HepG2 (cell line): ENCODE measurements around the gene WNT5B. TPM values are rescaled to one million over a fixed set of nuclear protein-coding genes. Genes with fewer than 3 reads are reported as not detected.

Experiments used
- DRAP1 ChIP-seq: IDR thresholded peaks from 2 replicates; pipeline ENCODE4 v1.6.1; 2016; ENCODE audit warnings: missing genetic modification reagents, missing compliant biosample characterization
- GATA4 ChIP-seq: sonication (generic); IDR thresholded peaks from 2 replicates; pipeline ENCODE4 v1.6.1; 2016; ENCODE audit warnings: antibody characterized with exemption, low read depth, borderline replicate concordance
- HMGXB4 ChIP-seq, 2 experiments: sonication (generic) in 1 of 2; formaldehyde crosslinking in 1 of 2; IDR thresholded peaks; 2 replicates each; pipeline versions ENCODE4 v1.4.0 to v1.6.1; 2018 to 2020; ENCODE audit warnings: missing genetic modification reagents in 2 of 2, borderline replicate concordance in 1 of 2, low read depth in 1 of 2, mild to moderate bottlenecking in 1 of 2, missing biosample characterization in 1 of 2
- KMT2A ChIP-seq: sonication (generic); formaldehyde crosslinking; IDR thresholded peaks from 2 replicates; pipeline ENCODE4 v1.4.0; 2020; ENCODE audit warnings: missing genetic modification reagents
- MTA3 ChIP-seq: sonication (generic); formaldehyde crosslinking; IDR thresholded peaks from 2 replicates; pipeline ENCODE4 v1.4.0; 2020; ENCODE audit warnings: missing genetic modification reagents
- NR2F1 ChIP-seq, 2 experiments: fragments of 450-650 bp in 1 of 2; formaldehyde crosslinking in 1 of 2; IDR thresholded peaks; 2 replicates each; pipeline versions ENCODE4 v1.5.0 to v1.6.1; 2016 to 2020; ENCODE audit warnings: mild to moderate bottlenecking in 1 of 2, missing compliant biosample characterization in 1 of 2, missing genetic modification reagents in 1 of 2, moderate library complexity in 1 of 2
- PREB ChIP-seq: sonication (generic); formaldehyde crosslinking; IDR thresholded peaks from 2 replicates; pipeline ENCODE4 v1.4.0; 2020; ENCODE audit warnings: missing genetic modification reagents
- RXRB ChIP-seq: IDR thresholded peaks from 2 replicates; pipeline ENCODE4 v1.6.1; 2016; ENCODE audit warnings: borderline replicate concordance, missing genetic modification reagents, missing compliant biosample characterization
- TBX2 ChIP-seq: sonication (generic); formaldehyde crosslinking; IDR thresholded peaks from 2 replicates; pipeline ENCODE4 v1.5.0; 2020; ENCODE audit warnings: missing genetic modification reagents, mild to moderate bottlenecking, borderline replicate concordance
- ZBTB44 ChIP-seq: sonication (generic); formaldehyde crosslinking; IDR thresholded peaks from 2 replicates; pipeline ENCODE4 v1.4.0; 2020; ENCODE audit warnings: missing genetic modification reagents
- ZNF432 ChIP-seq: sonication (generic); formaldehyde crosslinking; IDR thresholded peaks from 2 replicates; pipeline ENCODE4 v1.5.0; 2020; ENCODE audit warnings: missing genetic modification reagents, mild to moderate bottlenecking, borderline replicate concordance
- ZNF44 ChIP-seq: sonication (generic); formaldehyde crosslinking; IDR thresholded peaks from 2 replicates; pipeline ENCODE4 v1.5.1; 2020; ENCODE audit warnings: mild to moderate bottlenecking, missing genetic modification reagents
- ZNF451 ChIP-seq: sonication (generic); formaldehyde crosslinking; IDR thresholded peaks from 2 replicates; pipeline ENCODE4 v1.5.0; 2020; ENCODE audit warnings: mild to moderate bottlenecking, missing genetic modification reagents
- ZNF746 ChIP-seq: sonication (generic); formaldehyde crosslinking; IDR thresholded peaks from 2 replicates; pipeline ENCODE4 v1.8.0; 2022; ENCODE audit warnings: mild to moderate bottlenecking, missing genetic modification reagents
- ZNF749 ChIP-seq: sonication (generic); formaldehyde crosslinking; IDR thresholded peaks from 2 replicates; pipeline ENCODE4 v1.8.0; 2022; ENCODE audit warnings: mild to moderate bottlenecking, missing genetic modification reagents, moderate library complexity, borderline replicate concordance
- ZNF768 ChIP-seq: sonication (generic); formaldehyde crosslinking; IDR thresholded peaks from 2 replicates; pipeline ENCODE4 v1.4.0; 2020; ENCODE audit warnings: missing genetic modification reagents
- polyA plus RNA-seq, 8 experiments: library from polyadenylated mRNA; depleted of rRNA in 3 of 8; stranded (reverse) in 7 of 8; unstranded in 1 of 8; fragments of >200 nt; fragmentation: Illumina TruSeq in 4 of 8; extraction: Trizol in 4 of 8; gene quantifications; 2 replicates each; pipeline versions ENCODE4 v1.2.1 to v1.2.3, GENCODE V29; 2011 to 2016; ENCODE audit warnings: low read depth in 4 of 8, missing spikeins in 1 of 8, mixed read lengths in 1 of 8; ENCODE audit not compliant: insufficient read depth in 1 of 8
- total RNA-seq, 5 experiments: library from RNA; depleted of rRNA; stranded (reverse); fragments of >200 nt; fragmentation: Illumina TruSeq; extraction: Trizol; gene quantifications; 2 replicates each; pipeline ENCODE4 v1.2.3, GENCODE V29; 2016; ENCODE audit warnings: low read depth in 1 of 5
- TF ChIP-seq, protein P1 (sequence below): sonication (generic); formaldehyde crosslinking; IDR thresholded peaks from 2 replicates; pipeline ENCODE4 v1.5.0; 2020; ENCODE audit warnings: mild to moderate bottlenecking, low read depth, missing genetic modification reagents, borderline replicate concordance
- TF ChIP-seq, protein P2 (sequence below): sonication (generic); formaldehyde crosslinking; IDR thresholded peaks from 2 replicates; pipeline ENCODE4 v1.9.0; 2021; ENCODE audit warnings: missing genetic modification reagents, borderline replicate concordance
- TF ChIP-seq, protein P3 (sequence below): sonication (generic); formaldehyde crosslinking; IDR thresholded peaks from 2 replicates; pipeline ENCODE4 v1.8.1; 2023; ENCODE audit warnings: mild to moderate bottlenecking, missing genetic modification reagents

Gene WNT5B
- total and polyA plus RNA-seq, 2 of the 13 experiments (the other 11 are each of a cell fraction or from before 2014, with no cell fraction given): 0.04 TPM; not detected in 1

DNA sequence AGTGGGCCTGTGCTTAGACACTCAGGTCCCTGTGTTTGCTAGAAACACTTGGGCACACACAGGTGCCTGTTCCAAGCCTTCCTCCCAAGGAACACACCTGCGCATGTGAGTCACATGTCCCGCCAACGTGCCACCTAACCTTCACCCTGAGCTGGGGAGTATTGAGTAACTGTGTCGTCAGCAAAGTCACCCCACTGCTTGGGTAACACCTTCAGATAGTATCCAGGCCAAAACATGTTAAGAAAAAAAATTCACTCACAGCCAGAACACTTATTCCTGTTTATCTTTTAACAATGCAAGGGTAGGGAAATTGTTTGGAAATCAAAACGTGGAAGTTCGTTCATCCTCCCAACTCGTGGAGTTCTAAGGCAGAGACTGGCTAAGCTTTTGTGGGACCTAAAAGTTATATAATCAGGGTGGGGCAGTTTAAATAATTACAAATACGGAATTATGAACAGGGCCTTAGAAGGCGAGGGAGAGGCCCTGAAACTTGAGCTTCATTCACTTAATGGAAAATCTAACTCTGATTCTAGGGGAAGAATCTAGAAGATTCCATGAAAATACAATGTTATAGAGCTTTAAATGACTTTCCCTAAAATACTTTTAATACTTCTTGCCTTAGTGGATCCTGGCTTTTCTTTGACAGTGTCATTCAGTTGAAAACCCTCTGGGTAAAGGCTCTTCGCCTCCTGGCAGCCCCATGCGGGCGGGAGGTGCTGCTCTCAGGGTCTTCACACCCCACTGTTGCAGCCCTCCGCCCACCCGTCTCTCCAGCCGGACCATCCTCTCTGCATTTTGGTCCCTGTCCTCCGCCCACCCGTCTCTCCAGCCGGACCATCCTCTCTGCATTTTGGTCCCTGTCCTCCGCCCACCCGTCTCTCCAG, 31.5 kb downstream of the WNT5B start (continued):
- TF ChIP-seq ZNF44 (no peak), ZNF768 (CRISPR knock-in tag) (no peak), GATA4 (no peak), TBX2 (CRISPR knock-in tag) (peak; percentile 16; the same call in 1 of the 2 replicates), ZNF749 (CRISPR knock-in tag) (no peak), ZNF746 (CRISPR knock-in tag) (no peak), NR2F1 (CRISPR knock-in tag; IDR thresholded peaks at IDR 0.05) (no peak), PREB (CRISPR knock-in tag) (no peak), ZBTB44 (CRISPR knock-in tag) (no peak), ZNF451 (CRISPR knock-in tag) (no peak), KMT2A (CRISPR knock-in tag) (no peak), MTA3 (no peak), ZNF432 (CRISPR knock-in tag) (no peak), HMGXB4 (CRISPR knock-in tag; IDR thresholded peaks at IDR 0.05; ENCODE audit: borderline replicate concordance in 1 of 2, low read depth in 1 of 2) (no peak), RXRB (peak; percentile 79), DRAP1 (no peak)
- TF ChIP-seq, protein P1, sequence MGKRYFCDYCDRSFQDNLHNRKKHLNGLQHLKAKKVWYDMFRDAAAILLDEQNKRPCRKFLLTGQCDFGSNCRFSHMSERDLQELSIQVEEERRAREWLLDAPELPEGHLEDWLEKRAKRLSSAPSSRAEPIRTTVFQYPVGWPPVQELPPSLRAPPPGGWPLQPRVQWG (CRISPR knock-in tag): no peak
- TF ChIP-seq, protein P2, sequence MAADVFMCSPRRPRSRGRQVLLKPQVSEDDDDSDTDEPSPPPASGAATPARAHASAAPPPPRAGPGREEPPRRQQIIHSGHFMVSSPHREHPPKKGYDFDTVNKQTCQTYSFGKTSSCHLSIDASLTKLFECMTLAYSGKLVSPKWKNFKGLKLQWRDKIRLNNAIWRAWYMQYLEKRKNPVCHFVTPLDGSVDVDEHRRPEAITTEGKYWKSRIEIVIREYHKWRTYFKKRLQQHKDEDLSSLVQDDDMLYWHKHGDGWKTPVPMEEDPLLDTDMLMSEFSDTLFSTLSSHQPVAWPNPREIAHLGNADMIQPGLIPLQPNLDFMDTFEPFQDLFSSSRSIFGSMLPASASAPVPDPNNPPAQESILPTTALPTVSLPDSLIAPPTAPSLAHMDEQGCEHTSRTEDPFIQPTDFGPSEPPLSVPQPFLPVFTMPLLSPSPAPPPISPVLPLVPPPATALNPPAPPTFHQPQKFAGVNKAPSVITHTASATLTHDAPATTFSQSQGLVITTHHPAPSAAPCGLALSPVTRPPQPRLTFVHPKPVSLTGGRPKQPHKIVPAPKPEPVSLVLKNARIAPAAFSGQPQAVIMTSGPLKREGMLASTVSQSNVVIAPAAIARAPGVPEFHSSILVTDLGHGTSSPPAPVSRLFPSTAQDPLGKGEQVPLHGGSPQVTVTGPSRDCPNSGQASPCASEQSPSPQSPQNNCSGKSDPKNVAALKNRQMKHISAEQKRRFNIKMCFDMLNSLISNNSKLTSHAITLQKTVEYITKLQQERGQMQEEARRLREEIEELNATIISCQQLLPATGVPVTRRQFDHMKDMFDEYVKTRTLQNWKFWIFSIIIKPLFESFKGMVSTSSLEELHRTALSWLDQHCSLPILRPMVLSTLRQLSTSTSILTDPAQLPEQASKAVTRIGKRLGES (CRISPR knock-in tag): no peak
- TF ChIP-seq, protein P3, sequence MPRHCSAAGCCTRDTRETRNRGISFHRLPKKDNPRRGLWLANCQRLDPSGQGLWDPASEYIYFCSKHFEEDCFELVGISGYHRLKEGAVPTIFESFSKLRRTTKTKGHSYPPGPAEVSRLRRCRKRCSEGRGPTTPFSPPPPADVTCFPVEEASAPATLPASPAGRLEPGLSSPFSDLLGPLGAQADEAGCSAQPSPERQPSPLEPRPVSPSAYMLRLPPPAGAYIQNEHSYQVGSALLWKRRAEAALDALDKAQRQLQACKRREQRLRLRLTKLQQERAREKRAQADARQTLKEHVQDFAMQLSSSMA: no peak
